Thymus (tissue), 11 donors: ENCODE results near the gene TTLL11. TPM values are rescaled to one million over a fixed set of nuclear protein-coding genes. Genes with fewer than 3 reads are reported as not detected.

ENCODE experiments used
- DNase-seq, 9 donors: peaks; one replicate each; pipeline ENCODE4 v3.0.0-alpha.2; 2013; ENCODE audit warnings: low spot score in 9 of 9, low read depth in 6 of 9, missing footprints in 1 of 9
- H3K27ac ChIP-seq, 2 donors: one replicate each; pipeline ENCODE4 v1.5.1; 2013; ENCODE audit warnings: control low read depth in 1 of 2, low read depth in 1 of 2, low read length in 1 of 2, mild to moderate bottlenecking in 1 of 2, moderate library complexity in 1 of 2
- H3K27me3 ChIP-seq, 2 donors: one replicate each; pipeline ENCODE4 v1.5.1; 2013; ENCODE audit warnings: low read length in 1 of 2; ENCODE audit not compliant: control insufficient read depth in 2 of 2, insufficient read depth in 1 of 2
- H3K36me3 ChIP-seq, 2 donors: one replicate each; pipeline ENCODE4 v1.5.1; 2013; ENCODE audit warnings: low read length in 1 of 2, mild to moderate bottlenecking in 1 of 2, moderate library complexity in 1 of 2; ENCODE audit not compliant: control insufficient read depth in 2 of 2, insufficient read depth in 2 of 2
- H3K4me1 ChIP-seq, 2 donors: one replicate each; pipeline ENCODE4 v1.5.1; 2013; ENCODE audit warnings: low read length in 2 of 2; ENCODE audit not compliant: control insufficient read depth in 2 of 2, insufficient read depth in 2 of 2
- H3K4me3 ChIP-seq, 2 donors: one replicate each; pipeline ENCODE4 v1.5.1; 2013; ENCODE audit warnings: low read length in 2 of 2, control low read depth in 1 of 2, mild to moderate bottlenecking in 1 of 2
- H3K9me3 ChIP-seq, 2 donors: one replicate each; pipeline ENCODE4 v1.5.1; 2013; ENCODE audit warnings: low read length in 1 of 2, mild to moderate bottlenecking in 1 of 2; ENCODE audit not compliant: control insufficient read depth in 2 of 2, insufficient read depth in 1 of 2
- WGBS: extraction: QIAGEN DNeasy Blood & Tissue Kit; methylation state at CpG from one replicate; pipeline ENCODE4 v1.1.7; 2013; 5-methylcytosine and 5-hydroxymethylcytosine counted together
- polyA plus RNA-seq: library from polyadenylated mRNA; stranded (reverse); fragments of 200-250 nt; gene quantifications from one replicate; pipeline ENCODE4 v1.2.3, GENCODE V29; 2013
- total RNA-seq: library from RNA; stranded (reverse); fragments of 120-200 nt; gene quantifications from one replicate; pipeline ENCODE4 v1.2.4, GENCODE V29; 2013
- donor health status: healthy.

TTLL11 gene
- total and polyA plus RNA-seq, 2 donors, result 2.1 to 4.0 TPM

- no peaks in the 10 kb centered on the region for H3K4me1 ChIP-seq
- DNase-seq, result no peak
- peaks cover 0 to 4% of the 10 kb centered on the region in 2 donors for H3K9me3 ChIP-seq
- WGBS, result 99% methylated on average over 1 of the region's 1 CpG
- no peak overlapping the region for H3K4me3 ChIP-seq
- H3K27ac ChIP-seq, result no peak overlapping the region
- no peaks in the 10 kb centered on the region for H3K36me3 ChIP-seq
- peaks cover 2 to 11% of the 10 kb centered on the region in 2 donors for H3K27me3 ChIP-seq
Observed at GRCh38 chr9:122103985-122104384, 10.9 kb upstream of the TTLL11 start.

GRCh38 chr9:122102156-122102555, 9.0 kb upstream of the TTLL11 start:
- no peaks in the 10 kb centered on the region for H3K4me1 ChIP-seq
- WGBS, result 99% methylated on average over 2 of the region's 2 CpGs

GRCh38 chr9:122100756-122101155, 7.6 kb upstream of the TTLL11 start:
- WGBS, result 96% methylated on average over 7 of the region's 7 CpGs

More at GRCh38 chr9:122102156-122102555, 9.0 kb upstream of the TTLL11 start:
- Histone ChIP-seq H3K27ac (no peak overlapping the region), H3K27me3 (peaks cover 2 to 11% of the 10 kb centered on the region in 2 donors), H3K36me3 (no peaks in the 10 kb centered on the region), H3K9me3 (peaks cover 0 to 4% of the 10 kb centered on the region in 2 donors), H3K4me3 (no peak overlapping the region)
- no peak for DNase-seq

GRCh38 chr9:122099271-122099869, 6.3 kb upstream of the TTLL11 start:
- Histone ChIP-seq H3K36me3 (no peaks in the 10 kb centered on the region), H3K4me1 (peaks cover 3 to 4% of the 10 kb centered on the region in 2 donors), H3K4me3 (no peak overlapping the region), H3K27me3 (peaks cover 4 to 20% of the 10 kb centered on the region in 2 donors), H3K27ac (no peak overlapping the region), H3K9me3 (peaks cover 0 to 4% of the 10 kb centered on the region in 2 donors)
- WGBS, result 45% methylated on average over 16 of the region's 16 CpGs
- DNase-seq, result peak; percentile 39 to 86 (median 69)

More at GRCh38 chr9:122100756-122101155, 7.6 kb upstream of the TTLL11 start:
- Histone ChIP-seq H3K27me3 (peaks cover 2 to 11% of the 10 kb centered on the region in 2 donors), H3K27ac (no peak overlapping the region), H3K4me1 (no peaks in the 10 kb centered on the region), H3K9me3 (peaks cover 0 to 4% of the 10 kb centered on the region in 2 donors), H3K36me3 (no peaks in the 10 kb centered on the region), H3K4me3 (no peak overlapping the region)
- no peak for DNase-seq

GRCh38 chr9:122097679-122098315, 4.7 kb upstream of the TTLL11 start:
- Histone ChIP-seq H3K36me3 (no peaks in the 10 kb centered on the region), H3K9me3 (no peaks in the 10 kb centered on the region), H3K4me3 (no peak overlapping the region), H3K27me3 (peaks cover 4 to 30% of the 10 kb centered on the region in 2 donors), H3K4me1 (peaks cover 3 to 8% of the 10 kb centered on the region in 2 donors), H3K27ac (no peak overlapping the region)
- DNase-seq, result no peak
- 91% methylated on average over 8 of the region's 8 CpGs for WGBS

GRCh38 chr9:122096620-122097415, 3.7 kb upstream of the TTLL11 start:
- H3K4me1 ChIP-seq, result peaks cover 12 to 14% of the 10 kb centered on the region in 2 donors
- no peaks in the 10 kb centered on the region for H3K9me3 ChIP-seq
- 83% methylated on average over 4 of the region's 4 CpGs for WGBS
- no peak overlapping the region for H3K27ac ChIP-seq
- H3K27me3 ChIP-seq, result peaks cover 4 to 34% of the 10 kb centered on the region in 2 donors
- DNase-seq, result no peak
- H3K36me3 ChIP-seq, result no peaks in the 10 kb centered on the region
- H3K4me3 ChIP-seq, result no peak overlapping the region

- WGBS, result 21% methylated on average over 14 of the region's 14 CpGs
- DNase-seq, result peak; percentile 9 to 78 (median 38)
- H3K4me3 ChIP-seq, result no peak overlapping the region
- H3K4me1 ChIP-seq, result peaks cover 13 to 14% of the 10 kb centered on the region in 2 donors
- H3K27ac ChIP-seq, result no peak overlapping the region
- no peaks in the 10 kb centered on the region for H3K36me3 ChIP-seq
- peaks cover 4 to 32% of the 10 kb centered on the region in 2 donors for H3K27me3 ChIP-seq
- H3K9me3 ChIP-seq, result no peaks in the 10 kb centered on the region
Observed at GRCh38 chr9:122095010-122095767, 2.1 kb upstream of the TTLL11 start.

GRCh38 chr9:122091682-122092592, 1.2 kb downstream of the TTLL11 start:
- no peak overlapping the region for H3K27ac ChIP-seq
- no peaks in the 10 kb centered on the region for H3K36me3 ChIP-seq
- no peaks in the 10 kb centered on the region for H3K9me3 ChIP-seq
- H3K4me3 ChIP-seq, result peak overlapping the region; percentile 62 to 69
- peak in 1 of 9 donors; percentile 12 for DNase-seq
- 68% methylated on average over 11 of the region's 11 CpGs for WGBS
- peaks cover 2 to 23% of the 10 kb centered on the region in 2 donors for H3K27me3 ChIP-seq
- peaks cover 13 to 14% of the 10 kb centered on the region in 2 donors for H3K4me1 ChIP-seq
